Peyer's patch (tissue), 4 donors: ENCODE data around the gene ZNF784.

Source experiments
- CTCF ChIP-seq, 6 experiments: fragments of 450-650 bp in 4 of 6; fragments of 200-600 bp in 2 of 6; sonication (generic) in 1 of 6; IDR thresholded peaks; one replicate each; pipeline ENCODE4 v1.5.1; 2017 to 2019; ENCODE audit warnings: antibody characterized with exemption in 6 of 6, mild to moderate bottlenecking in 3 of 6, moderate library complexity in 1 of 6
- POLR2A ChIP-seq, 2 donors: fragments of 450-650 bp; IDR thresholded peaks; one replicate each; pipeline ENCODE4 v1.5.1; 2017; ENCODE audit warnings: antibody characterized with exemption in 2 of 2, mild to moderate bottlenecking in 2 of 2, moderate library complexity in 2 of 2

- TF ChIP-seq POLR2A (IDR thresholded peaks at IDR 0.05) (no peak), CTCF (IDR thresholded peaks at IDR 0.05) (no peak)
Observed at GRCh38 chr19:55603581-55604292, 20.6 kb downstream of the ZNF784 start.
